HG03469 (cell line): ENCODE results near the gene BTBD8.
A peak's percentile ranks its signal among the peaks of the same experiment; 100 is the strongest.
"Not testable (repeated sequence)": the region's sequence is repeated elsewhere in the genome, so short reads cannot be mapped to it uniquely, and the experiment has no call there.

ENCODE experiments used
- ATAC-seq: cut with Tn5 transposase; IDR thresholded peaks from one replicate; pipeline ENCODE4 v1.9.1; 2021; ENCODE audit warnings: mild to moderate bottlenecking, moderate library complexity, moderate number of reproducible peaks; ENCODE audit not compliant: unreplicated experiment

Gene BTBD8

GRCh38 chr1:92080128-92080985, at the start of gene BTBD8:
TSS of gene BTBD8 (plus strand) at chr1:92080345. CDS start at chr1:92080572, 227 bp downstream.
- peak; percentile 88 for ATAC-seq

GRCh38 chr1:92030656-92031107, 49.5 kb upstream of the BTBD8 start:
- ATAC-seq = no peak

GRCh38 chr1:92031281-92032110, 48.6 kb upstream of the BTBD8 start:
- ATAC-seq = no peak

DNA sequence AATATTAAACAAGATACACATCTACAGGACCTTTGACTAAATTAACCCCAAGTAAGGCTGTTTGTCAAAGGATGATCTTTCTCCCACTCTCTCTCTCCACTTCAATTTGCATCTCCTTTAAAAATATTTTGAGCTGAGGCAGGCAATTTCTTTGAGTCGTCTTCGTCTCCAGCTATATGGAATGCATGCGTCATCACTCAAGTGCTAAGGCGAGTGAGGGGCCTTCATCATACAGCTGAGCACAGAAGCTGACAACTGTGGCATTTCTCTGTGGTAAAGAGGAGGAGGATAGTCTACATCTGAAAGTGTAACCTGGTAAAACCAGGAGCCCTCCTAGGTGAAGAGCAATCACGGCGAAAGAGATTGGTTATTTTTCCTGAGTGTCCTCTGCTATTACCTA, 42.7 kb upstream of the BTBD8 start:
- ATAC-seq = no peak

GRCh38 chr1:92038695-92039346, 41.3 kb upstream of the BTBD8 start:
- ATAC-seq = no peak

GRCh38 chr1:92040971-92041370, 39.2 kb upstream of the BTBD8 start:
- no peak for ATAC-seq

- ATAC-seq = no peak
Measured at GRCh38 chr1:92043621-92044020, 36.5 kb upstream of the BTBD8 start.

- ATAC-seq = no peak
Measured at GRCh38 chr1:92045766-92046495, 34.2 kb upstream of the BTBD8 start.

GRCh38 chr1:92051948-92052347, 28.2 kb upstream of the BTBD8 start:
- ATAC-seq = no peak

- no peak for ATAC-seq
Measured at GRCh38 chr1:92065042-92065441, 15.1 kb upstream of the BTBD8 start.

- no peak for ATAC-seq
Measured at GRCh38 chr1:92066321-92066720, 13.8 kb upstream of the BTBD8 start.

- ATAC-seq = no peak
Measured at GRCh38 chr1:92070892-92071291, 9.3 kb upstream of the BTBD8 start.

DNA sequence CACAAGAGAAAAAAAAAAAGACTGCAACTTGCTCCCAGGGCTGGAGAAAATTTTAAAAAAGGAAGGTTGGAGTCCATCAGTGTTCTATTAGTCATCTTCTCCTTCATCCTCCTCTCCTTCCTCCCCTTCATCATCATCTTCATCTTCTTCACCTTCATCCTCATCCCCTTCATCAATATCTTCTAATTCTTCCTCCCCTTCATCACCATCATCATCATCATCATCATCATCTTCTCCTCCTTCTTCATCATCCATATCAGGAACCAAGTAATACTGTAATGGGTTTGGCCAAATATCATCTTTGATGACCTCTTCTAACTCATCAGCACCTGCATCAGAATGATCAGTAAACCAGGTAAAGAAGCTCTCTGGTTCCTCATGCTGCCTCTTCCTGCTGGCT, 5.7 kb upstream of the BTBD8 start:
- not testable (repeated sequence) for ATAC-seq

DNA sequence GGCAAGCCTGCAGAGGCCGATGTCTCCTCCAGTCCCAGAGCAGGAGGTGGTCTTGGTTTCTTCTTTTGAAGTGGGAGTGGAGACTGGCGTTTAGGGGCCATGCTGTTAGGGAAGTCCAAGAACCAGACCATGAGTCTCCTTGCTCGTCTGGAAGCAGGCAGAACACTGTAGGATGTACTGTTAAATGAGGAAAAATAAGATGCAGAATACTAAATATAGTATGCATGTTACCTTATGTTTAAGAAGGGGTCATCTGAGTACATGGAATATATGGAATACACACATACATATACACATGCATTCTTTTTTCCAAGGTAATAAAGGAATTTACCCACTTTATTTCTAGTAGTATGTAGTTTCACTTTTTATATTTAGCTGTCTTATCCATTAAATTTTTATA, 4.8 kb upstream of the BTBD8 start, which contains the start of gene SETSIP:
TSS of gene SETSIP (minus strand) at position 101 of the 400 bp plus-strand sequence. CDS start at position 101, 0 bp downstream.
- ATAC-seq = no peak

GRCh38 chr1:92076363-92076762, 3.8 kb upstream of the BTBD8 start:
- no peak for ATAC-seq

DNA sequence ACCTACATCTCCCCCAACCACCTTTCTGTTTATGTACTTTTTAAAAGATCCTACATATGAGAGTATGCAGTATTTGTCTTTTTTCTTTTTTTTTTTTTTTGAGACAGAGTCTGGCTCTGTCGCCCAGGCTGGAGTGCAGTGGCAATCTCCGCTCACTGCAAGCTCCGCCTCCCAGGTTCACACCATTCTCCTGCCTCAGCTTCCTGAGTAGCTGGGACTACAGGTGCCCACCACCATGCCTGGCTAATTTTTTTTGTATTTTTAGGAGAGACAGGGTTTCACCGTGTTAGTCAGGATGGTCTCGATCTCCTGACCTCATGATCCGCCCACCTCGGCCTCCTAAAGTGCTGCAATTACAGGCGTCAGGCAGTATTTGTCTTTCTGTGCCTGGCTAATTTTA, 2.1 kb upstream of the BTBD8 start:
- ATAC-seq = not testable (repeated sequence)

GRCh38 chr1:92079441-92079840, 704 bp upstream of the BTBD8 start:
- no peak for ATAC-seq

DNA sequence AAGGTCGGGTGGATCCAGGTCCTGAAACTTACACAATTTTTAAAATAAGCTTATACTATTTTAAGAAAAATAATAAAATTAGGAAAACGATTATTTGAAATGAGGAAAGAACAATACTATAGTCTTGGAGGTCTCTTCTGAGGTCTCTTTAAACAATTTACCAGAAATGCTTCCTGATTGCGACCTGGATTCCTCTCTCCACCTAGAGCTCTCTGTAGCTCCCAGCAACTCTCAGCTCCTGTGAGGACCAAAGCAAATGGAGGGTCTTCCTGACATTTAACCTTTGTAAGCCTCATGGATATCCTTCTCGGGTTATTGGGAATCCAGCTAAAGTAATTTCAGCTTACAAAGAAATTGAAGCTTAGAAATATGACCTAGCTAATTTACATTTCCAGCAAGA, 886 bp downstream of the BTBD8 start:
- ATAC-seq = no peak

GRCh38 chr1:92084651-92085050, 4.5 kb downstream of the BTBD8 start:
- no peak for ATAC-seq

- ATAC-seq = no peak
Measured at GRCh38 chr1:92085727-92086126, 5.6 kb downstream of the BTBD8 start.
